ENCODE results near the gene PPP1R26.

The PPP1R26 gene

GRCh38 chr9:135464181-135464580, 15.4 kb upstream of the PPP1R26 start:
- TF ChIP-seq EZH2phosphoT487 (conservative IDR thresholded peaks at IDR 0.05; ENCODE audit: low read length) (no peak), CTCF (IDR thresholded peaks at IDR 0.05; ENCODE audit: insufficient read depth, low read length, poor library complexity, severe bottlenecking) (no peak)
- Histone ChIP-seq H4K20me1 (ENCODE audit: low read depth, low read length) (no peaks in the 10 kb centered on the region), H3K9me3 (ENCODE audit: insufficient read depth, low read length) (no peaks in the 10 kb centered on the region), H3K9ac (ENCODE audit: low read length) (no peak overlapping the region), H3K9me2 (replicated peaks; ENCODE audit: insufficient read depth, low read length) (no peaks in the 10 kb centered on the region), H3K27ac (ENCODE audit: low read depth, low read length) (no peak overlapping the region), H3K27me3 (ENCODE audit: low read length) (no peaks in the 10 kb centered on the region), H3K36me3 (ENCODE audit: low read length) (no peaks in the 10 kb centered on the region), H3K79me2 (ENCODE audit: insufficient read depth, low read length) (no peaks in the 10 kb centered on the region), H3F3A (ENCODE audit: insufficient read depth) (no peaks in the 10 kb centered on the region), H3K4me3 (ENCODE audit: insufficient read depth, low read length, poor library complexity, severe bottlenecking) (no peak overlapping the region), H3K4me2 (ENCODE audit: low read depth, low read length, poor library complexity, severe bottlenecking) (no peak overlapping the region), H2AFZ (ENCODE audit: low read depth, low read length, severe bottlenecking) (no peak overlapping the region)

GRCh38 chr9:135468854-135469521, 10.6 kb upstream of the PPP1R26 start:
- no peaks in the 10 kb centered on the region for H3K79me2 ChIP-seq (ENCODE audit: insufficient read depth, low read length)
- no peak overlapping the region for H3K9ac ChIP-seq (ENCODE audit: low read length)
- no peaks in the 10 kb centered on the region for H3K9me2 ChIP-seq (replicated peaks; ENCODE audit: insufficient read depth, low read length)
- no peaks in the 10 kb centered on the region for H3K27me3 ChIP-seq (ENCODE audit: low read length)
- no peaks in the 10 kb centered on the region for H3F3A ChIP-seq (ENCODE audit: insufficient read depth)
- TF ChIP-seq EZH2phosphoT487 (conservative IDR thresholded peaks at IDR 0.05; ENCODE audit: low read length) (no peak), CTCF (IDR thresholded peaks at IDR 0.05; ENCODE audit: insufficient read depth, low read length, poor library complexity, severe bottlenecking) (no peak)
- no peak overlapping the region for H2AFZ ChIP-seq (ENCODE audit: low read depth, low read length, severe bottlenecking)
- H3K4me3 ChIP-seq (ENCODE audit: insufficient read depth, low read length, poor library complexity, severe bottlenecking): no peak overlapping the region
- H3K27ac ChIP-seq (ENCODE audit: low read depth, low read length): no peak overlapping the region
- H4K20me1 ChIP-seq (ENCODE audit: low read depth, low read length): no peaks in the 10 kb centered on the region
- no peaks in the 10 kb centered on the region for H3K9me3 ChIP-seq (ENCODE audit: insufficient read depth, low read length)
- H3K4me2 ChIP-seq (ENCODE audit: low read depth, low read length, poor library complexity, severe bottlenecking): no peak overlapping the region
- no peaks in the 10 kb centered on the region for H3K36me3 ChIP-seq (ENCODE audit: low read length)

GRCh38 chr9:135471791-135472640, 7.6 kb upstream of the PPP1R26 start:
- H3K27ac ChIP-seq (ENCODE audit: low read depth, low read length): no peak overlapping the region

More at GRCh38 chr9:135471791-135472640, 7.6 kb upstream of the PPP1R26 start:
- H3F3A ChIP-seq (ENCODE audit: insufficient read depth): no peaks in the 10 kb centered on the region
- H4K20me1 ChIP-seq (ENCODE audit: low read depth, low read length): no peaks in the 10 kb centered on the region
- no peaks in the 10 kb centered on the region for H3K79me2 ChIP-seq (ENCODE audit: insufficient read depth, low read length)
- H3K9ac ChIP-seq (ENCODE audit: low read length): no peak overlapping the region
- no peak overlapping the region for H2AFZ ChIP-seq (ENCODE audit: low read depth, low read length, severe bottlenecking)
- H3K9me3 ChIP-seq (ENCODE audit: insufficient read depth, low read length): no peaks in the 10 kb centered on the region
- no peak overlapping the region for H3K4me3 ChIP-seq (ENCODE audit: insufficient read depth, low read length, poor library complexity, severe bottlenecking)
- TF ChIP-seq EZH2phosphoT487 (conservative IDR thresholded peaks at IDR 0.05; ENCODE audit: low read length): no peak
- TF ChIP-seq CTCF (IDR thresholded peaks at IDR 0.05; ENCODE audit: insufficient read depth, low read length, poor library complexity, severe bottlenecking): no peak
- no peak overlapping the region for H3K4me2 ChIP-seq (ENCODE audit: low read depth, low read length, poor library complexity, severe bottlenecking)
- no peaks in the 10 kb centered on the region for H3K9me2 ChIP-seq (replicated peaks; ENCODE audit: insufficient read depth, low read length)
- H3K36me3 ChIP-seq (ENCODE audit: low read length): no peaks in the 10 kb centered on the region
- no peaks in the 10 kb centered on the region for H3K27me3 ChIP-seq (ENCODE audit: low read length)
